GM18502 (cell line): Measurements from ENCODE around the gene CCM2.
"Not testable (repeated sequence)": the region's sequence is repeated elsewhere in the genome, so short reads cannot be mapped to it uniquely, and the experiment has no call there.

Experiments
- ATAC-seq: cut with Tn5 transposase; IDR thresholded peaks from one replicate; pipeline ENCODE4 v1.9.1; 2021; ENCODE audit warnings: mild to moderate bottlenecking; ENCODE audit not compliant: unreplicated experiment, poor library complexity

The CCM2 gene

DNA sequence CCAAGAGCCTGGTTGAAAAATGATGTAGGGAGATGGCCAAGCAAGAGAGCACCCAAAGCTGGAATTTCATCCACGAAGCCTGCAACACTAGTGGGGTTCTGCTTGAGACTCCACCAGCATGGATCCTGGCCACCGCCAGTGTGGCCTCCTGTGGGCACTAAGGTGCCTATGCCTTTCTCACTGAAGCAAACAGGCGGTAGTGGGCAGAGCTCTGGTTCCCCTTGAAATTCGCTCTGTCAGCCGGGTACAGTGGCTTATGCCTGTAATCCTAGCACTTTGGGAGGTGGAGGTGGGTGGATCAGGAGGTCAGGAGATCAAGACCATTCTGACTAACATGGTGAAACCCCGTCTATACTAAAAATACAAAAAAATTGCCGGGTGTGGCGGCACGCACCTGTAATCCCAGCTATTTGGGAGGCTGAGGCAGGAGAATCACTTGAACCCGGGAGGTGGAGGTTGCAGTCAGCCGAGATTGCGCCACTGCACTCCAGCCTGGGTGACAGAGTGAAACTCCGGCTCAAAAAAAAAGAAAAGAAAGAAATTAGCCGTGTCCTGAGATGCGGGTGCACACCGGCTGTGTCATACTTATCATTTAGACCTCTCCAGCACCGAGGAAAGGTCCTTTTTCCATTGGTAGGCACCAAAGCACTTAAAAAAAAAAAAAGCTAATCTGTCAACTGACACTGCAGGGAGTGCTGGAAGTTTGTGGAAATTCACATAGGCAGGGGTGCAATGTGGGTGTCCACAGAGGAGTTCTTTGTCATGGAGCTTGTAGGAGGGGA, 28.3 kb downstream of the CCM2 start:
- ATAC-seq = no peak

DNA sequence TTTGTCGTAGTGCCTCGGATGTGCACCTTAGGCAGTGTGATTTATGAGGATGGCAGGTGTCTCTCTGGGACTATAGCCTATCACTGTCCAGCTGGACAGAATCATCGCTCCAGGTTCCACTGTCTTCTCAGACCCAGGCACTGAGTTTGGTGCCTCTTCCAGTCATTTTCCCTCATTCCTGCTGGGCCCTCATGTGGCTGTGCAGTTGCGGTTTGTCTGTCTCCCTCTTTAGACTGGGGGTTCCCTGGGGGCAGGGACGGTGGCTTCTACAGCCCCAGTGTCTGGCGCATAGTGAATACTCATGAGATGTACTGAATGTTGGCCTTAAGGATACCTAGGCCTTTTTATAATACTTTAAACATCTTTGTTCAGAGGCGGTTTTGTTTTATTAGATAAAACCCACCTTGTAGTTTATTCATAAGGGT, 28.9 kb downstream of the CCM2 start:
- ATAC-seq = no peak

DNA sequence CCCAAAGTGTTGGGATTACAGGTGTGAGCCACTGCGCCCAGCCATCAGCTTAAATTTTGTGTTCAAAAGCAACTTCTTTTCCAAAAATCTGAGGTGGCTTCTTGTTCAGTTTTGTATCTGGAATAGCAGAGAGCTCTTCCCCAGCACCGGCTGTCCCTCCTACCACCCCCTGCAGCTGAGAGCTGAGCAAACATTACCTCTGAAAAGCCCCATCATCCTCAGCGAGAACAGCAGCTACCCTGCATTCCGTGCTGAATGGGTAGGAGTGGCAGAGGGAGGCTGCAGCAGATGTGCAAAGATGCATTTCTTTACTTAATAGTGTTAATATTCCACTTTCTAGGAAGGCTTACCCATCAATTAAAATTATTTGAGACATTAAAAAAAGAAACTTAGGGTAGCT, 31.8 kb downstream of the CCM2 start:
- ATAC-seq = no peak

DNA sequence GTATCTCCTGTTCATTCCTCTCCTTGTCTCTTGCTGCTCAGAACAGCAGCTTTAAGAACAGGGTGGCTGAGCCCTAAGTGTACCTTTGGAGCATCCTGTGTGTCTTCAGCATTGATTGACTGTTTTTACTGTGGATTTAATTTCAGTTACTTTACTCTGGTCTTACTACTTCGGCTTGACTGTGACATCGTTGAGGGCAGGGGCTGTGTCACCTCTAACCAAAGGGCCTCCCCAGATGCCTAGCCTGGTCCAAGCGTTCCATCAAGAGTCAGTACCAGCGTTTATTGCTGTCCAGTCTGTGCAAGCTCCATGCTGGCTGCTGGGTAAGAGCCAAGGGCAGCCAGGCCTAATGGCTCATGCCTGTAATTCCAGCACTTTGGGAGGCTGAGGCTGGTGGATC, 32.4 kb downstream of the CCM2 start:
- no peak for ATAC-seq

DNA sequence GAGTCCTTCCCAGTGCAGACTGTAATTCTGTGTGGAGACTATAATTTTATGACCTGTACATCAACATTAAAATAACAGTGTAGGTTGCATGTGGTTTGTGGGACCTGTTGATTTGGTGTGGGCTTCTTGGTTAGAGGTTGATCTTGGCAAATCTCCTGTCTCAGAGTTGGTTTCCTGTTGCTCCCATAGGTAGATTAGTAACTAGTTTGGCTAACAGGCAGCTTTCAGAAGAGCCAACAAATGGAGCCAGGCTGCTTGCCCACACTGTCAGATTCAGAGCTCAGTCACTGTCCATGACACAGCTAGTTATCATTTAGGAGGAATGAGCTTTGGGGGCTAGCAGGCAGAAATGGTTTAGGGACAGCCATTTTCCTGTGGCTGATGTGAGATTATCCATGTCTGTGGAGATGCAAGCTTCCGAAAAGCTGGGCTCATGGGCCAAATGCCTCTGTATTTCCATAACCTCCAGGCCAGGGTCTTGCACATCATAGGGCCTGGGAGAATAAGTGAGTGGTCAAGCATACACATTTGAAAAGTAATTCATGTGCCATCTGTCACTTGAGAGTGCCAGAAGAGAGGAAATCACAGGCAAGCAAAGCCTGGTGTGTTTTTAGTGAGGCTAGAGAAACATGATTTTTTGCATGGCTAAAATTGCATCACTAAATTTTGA, 33.4 kb downstream of the CCM2 start:
- no peak for ATAC-seq

DNA sequence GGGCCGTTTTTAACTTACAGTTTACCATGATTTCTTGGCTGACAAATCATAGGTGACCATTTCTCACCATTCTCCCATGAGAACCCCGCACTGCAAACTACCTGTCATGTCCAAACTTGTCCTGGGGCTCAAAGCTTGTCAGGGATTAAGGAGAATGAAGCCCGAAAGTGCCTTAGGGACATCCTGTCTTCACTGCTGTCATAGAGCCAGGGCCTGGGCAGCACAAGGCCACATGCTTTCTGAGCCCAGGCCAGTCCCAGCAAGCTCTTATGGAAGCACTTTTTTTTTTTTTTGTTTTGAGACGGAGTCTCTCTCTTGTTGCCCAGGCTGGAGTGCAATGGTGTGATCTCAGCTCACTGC, 33.9 kb downstream of the CCM2 start:
- no peak for ATAC-seq

DNA sequence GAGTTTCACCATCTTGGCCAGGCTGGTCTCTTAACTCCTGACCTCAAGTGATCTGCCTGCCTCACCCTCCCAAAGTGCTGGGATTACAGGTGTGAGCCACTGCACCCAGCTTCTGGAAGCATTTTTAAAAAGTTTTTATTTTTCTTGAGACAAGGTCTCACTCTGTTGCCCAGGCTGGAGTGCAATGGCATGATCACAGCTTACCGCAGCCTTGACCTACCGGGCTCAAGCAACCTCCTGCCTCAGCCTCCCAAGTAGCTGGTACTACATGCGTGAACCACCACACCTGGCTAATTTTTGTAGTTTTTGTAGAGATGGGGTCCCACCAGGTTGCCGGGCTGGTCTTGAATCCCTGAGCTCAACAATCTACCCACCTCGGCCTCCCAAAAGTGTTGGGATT, 34.7 kb downstream of the CCM2 start:
- ATAC-seq = not testable (repeated sequence)

DNA sequence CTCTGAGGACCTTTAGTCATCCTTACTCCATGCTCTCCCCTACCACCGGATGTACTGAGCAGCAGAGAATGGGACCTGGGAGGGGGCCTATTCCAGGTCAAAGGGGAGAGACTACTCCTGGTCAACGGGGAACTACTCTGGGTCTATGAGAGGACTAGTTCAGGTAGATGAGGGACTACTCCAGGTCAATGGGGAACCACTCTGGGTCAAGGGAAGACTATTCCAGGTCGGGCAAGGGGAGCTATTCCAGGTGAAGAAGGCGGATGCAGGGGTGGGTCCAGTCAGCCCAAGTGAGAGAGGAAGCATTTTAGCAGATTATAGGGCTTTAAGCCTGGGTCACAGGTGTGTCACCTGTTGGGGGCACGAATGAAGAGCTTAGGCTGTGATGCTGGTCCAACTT, 35.4 kb downstream of the CCM2 start:
- no peak for ATAC-seq

DNA sequence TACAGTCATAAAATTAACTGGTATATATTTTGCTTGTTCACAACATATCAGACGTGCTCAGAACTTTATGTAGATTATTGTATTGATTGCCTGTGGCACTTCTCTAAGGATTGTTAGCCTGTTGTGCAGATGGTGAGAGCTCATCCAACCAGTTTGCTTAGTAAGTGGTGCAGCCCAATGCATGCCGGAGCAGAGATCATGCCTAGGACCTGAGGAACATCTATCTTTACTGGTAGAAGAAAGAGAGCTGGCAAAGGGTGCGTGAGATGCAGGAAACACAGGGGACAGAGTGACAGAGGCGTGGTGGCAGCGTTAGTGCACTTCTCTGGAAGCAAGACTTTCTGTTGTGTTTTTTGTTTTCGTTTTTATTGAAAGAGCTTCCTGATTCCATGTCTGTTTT, 35.9 kb downstream of the CCM2 start:
- no peak for ATAC-seq

DNA sequence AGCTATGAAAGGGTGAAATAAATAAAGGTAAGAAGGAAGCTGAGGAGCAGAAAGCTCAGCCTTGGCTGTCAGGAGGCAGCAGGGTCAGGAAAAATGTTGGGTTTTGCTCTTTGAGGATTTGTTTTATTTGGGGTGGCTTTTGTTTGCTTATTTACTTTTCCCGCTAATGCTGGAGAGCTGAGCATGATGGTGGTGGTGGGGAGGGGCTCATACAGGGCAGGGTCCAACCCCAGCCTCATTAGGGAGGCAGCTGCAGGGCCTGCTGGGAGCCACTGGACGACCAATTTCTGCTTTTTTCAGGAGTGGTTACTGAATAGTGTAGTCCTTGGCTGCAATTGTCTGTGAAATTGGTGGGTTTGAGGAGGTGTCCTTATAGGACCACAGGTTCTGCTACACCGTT, 36.3 kb downstream of the CCM2 start:
- no peak for ATAC-seq

DNA sequence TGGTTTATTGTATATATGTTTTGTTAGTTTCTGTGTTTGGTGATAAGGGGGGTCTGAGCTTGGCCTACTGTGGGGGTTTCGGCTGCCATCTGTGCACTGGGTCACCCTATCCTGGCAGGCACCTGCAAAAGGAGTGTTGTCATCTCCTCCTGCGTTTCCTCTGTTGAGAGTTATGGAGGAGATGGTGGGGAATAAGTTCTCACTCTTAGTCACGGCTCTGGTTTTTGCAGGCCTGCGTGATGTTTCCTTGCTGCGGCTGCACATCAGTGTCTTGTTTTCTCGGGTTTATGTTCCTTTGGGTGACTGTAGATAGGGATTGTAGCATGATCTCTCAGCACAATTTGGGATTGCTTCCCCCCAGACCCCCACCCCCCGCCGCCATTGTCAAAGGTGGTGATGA, 36.8 kb downstream of the CCM2 start:
- no peak for ATAC-seq

DNA sequence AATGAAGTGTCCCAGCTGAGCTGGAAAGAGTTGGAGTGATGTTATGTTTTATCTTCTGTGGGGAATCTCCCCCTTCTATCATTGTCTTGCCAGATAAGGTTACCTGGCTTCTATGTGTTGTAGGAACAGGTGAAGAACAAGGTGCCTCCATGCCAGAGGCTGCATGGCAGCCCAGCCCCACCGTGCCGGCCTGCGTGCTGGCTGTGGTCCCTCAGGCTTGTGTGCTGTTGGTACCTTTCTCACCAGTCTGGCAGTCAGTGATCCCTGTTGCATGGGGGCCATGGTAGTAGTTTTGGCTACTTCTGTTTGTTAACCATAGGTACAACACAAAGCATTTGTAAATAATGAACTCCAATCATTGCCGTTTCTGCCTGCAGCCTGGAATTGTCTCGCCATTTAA, 37.9 kb downstream of the CCM2 start:
- no peak for ATAC-seq

DNA sequence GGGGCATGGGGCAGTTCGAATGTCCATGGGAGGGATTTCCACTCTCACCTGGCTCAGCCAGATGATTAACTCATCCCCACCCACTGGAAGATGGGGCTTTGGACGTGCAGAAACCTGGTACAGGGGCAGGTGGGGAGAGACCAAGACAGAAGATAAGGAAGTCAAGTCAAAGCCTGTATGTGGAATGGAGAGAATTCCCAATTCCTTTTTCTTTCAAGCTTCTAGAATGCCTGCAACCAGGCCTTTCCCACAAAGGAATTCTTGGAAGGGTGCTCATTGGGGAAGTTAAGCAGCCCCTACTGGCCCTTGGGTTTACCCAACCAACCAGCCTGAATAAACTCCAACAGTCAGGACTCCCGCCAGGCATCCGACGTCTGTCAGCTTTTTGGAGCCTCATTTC, 39.1 kb downstream of the CCM2 start:
- no peak for ATAC-seq

DNA sequence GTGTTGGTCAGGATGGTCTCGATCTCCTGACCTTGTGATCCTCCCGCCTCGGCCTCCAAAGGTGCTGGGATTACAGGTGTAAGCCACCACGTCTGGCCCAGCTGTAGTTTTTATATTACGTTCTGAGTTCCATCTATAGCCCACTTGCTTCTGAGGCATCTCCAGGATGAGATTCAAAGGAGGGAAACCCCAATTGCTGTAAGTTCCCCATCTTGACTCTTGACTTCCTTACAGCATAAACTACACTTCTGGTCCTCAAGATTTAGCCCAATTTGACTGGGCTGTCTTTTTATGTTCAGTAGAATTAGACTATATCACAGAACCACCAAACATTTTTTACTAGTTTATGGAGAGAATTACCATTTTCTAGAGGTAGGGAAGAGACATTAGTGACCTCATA, 44.3 kb downstream of the CCM2 start:
- no peak for ATAC-seq

DNA sequence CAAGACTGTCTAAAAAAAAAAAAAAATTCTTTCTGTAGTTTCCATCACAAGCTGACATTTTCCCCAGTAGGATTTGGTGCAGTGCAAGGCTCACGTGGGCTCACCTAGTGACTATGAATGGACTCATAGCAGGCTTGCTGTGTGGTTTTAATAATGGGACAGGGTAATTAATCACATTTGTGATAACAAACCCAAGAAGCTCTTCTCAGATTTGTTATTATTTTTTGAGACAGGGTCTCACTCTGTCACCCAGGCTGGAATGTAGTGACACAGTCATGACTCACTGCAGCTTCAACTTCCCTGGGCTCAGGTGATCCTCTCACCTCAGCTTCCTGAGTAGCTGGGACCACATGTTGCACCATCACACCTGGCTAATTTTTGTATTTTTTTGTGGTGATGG, 48.7 kb downstream of the CCM2 start:
- ATAC-seq = no peak

DNA sequence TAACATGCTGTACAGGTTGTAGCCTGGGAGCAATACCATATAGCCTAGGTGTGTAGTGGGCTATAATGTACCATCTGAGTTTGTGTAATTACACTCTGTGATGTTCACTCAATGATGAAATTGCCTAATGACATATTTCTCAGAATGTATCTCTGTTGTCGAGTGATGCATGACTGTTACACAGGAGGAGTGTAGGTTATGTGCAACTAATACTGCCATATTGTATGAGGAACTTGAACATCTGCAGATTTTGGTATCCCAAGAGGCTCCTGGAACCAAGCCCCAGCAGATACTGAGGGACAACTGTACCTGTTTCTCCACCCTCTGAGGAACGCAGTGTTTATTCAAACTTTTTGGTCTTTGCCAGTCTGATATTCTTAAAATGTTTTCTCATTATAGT, 50.2 kb downstream of the CCM2 start:
- no peak for ATAC-seq

DNA sequence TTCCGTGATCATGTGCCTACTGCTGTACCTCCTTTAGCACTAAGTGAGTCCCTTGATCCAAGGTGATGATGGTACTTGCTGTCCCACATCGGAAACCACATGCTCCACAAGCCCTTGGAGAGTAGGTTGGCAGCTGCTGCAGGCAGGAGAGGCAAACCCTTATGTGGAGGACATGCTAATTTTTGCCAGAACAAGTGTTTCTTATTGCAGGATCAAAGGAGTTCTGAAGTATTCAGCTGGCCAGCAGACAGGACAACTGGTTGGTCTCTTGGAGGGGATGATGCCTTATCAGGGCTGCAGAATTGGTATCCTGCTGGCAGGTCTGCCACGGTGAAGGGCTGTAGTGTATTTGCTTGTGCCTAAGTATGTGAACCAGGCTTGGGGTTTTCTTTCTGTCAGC, 52.0 kb downstream of the CCM2 start:
- ATAC-seq = no peak

DNA sequence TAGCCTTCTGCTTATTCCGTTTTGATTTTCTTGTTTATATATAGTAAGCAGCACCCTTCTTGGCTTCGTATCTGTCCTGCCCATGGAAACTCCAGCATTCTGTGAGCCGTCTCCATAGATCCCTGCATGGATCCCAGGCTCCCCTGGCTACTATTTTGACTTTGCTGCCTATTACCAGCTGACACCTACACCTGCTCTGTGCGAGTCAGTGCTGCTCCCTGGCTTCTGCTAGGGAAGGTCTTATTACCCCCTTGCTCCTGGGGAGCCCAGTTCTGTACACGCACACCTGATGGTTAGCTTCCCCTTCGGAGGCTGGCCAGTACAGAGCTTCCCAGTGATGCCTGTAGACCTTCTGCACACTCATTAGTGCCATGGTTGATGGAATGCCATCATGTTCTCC, 53.4 kb downstream of the CCM2 start:
- ATAC-seq = no peak

DNA sequence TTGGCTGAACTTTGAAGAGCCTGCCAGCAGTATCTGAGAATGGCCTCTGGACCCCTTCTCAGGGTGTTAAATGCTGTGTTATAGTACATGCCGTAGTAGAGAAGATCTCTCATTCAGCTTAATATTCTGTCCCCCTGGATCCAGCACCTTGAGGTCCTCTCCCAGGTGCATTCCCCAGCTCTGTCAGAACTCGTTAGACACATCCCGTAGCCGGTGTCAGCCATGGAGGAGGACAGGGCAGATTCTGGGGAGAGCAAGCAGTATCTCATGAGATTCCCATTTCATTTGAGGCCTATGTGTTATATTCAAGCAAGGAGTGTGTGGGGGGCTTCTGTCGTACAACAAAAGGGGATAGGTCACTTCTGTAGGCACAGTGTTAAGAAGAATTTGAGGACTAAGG, 53.9 kb downstream of the CCM2 start:
- ATAC-seq = no peak

DNA sequence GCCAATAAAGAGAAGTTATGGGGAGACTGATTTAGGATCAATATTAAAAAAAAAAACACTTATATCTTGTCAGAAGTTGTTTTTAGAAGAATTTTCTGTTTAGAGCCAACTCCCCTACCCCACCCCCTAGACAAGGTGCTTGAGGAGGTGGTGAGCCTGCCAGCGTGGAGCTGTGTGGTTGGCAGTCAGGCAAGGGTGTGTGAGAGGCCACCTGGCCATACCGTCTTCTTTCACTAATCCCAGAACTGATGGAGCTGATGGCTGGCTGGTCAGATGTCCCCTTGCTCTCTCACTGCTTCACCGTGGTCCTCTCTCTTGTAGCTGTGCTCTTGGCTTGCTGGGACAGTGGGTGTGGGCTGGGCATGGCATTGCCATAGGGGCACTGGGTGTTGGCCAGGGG, 54.4 kb downstream of the CCM2 start:
- no peak for ATAC-seq

DNA sequence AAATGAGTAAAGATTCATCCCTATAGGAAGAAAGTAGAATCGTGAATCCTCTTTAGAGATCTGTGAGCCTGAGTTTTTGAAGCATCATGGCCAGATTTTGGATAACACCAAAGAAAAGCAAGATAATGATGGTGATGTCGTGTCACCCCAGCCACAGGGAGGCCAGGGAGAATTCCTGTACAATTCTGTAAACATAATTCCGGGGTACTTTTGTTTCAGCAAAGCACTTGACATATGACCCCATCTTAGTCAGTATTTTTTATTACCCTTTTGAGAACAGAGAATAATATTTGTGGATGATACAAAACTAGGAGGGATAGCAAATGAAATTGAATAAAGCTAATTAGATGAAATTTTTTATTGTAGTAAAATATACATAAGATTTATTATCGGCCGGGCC, 55.0 kb downstream of the CCM2 start:
- no peak for ATAC-seq

DNA sequence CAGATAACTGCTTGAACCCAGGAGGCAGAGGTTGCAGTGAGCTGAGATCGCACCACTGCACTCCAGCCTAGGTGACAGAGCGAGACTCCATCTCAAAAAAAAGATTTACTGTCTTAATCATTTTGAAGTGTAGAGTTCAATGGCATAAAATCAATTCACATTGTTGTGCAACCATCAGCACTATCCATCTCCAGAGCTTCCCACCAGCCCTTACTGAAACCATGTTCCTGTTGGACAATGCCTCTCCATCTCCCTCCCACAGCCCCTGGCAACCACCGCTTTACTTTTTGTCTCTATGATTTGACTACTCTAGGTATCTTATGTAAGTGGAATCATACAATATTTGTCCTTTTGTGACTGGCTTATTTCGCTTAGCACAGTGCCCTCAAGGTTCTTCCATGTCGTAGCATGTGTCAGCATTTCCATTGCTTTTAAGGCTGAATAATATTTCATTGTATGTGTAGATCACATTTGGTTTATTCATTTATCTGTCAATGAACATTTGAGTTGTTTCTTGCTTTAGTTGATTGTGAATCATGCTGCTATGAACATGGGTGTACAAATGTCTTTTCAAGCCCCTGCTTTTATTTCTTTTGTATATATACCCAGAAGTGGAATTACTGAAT, 55.7 kb downstream of the CCM2 start:
- no peak for ATAC-seq
